ENCODE data around the gene NKAIN1.

NKAIN1 gene

GRCh38 chr1:31234123-31234708, 5.5 kb downstream of the NKAIN1 start:
- no peak for DNase-seq (ENCODE audit: extremely low read depth in 1 of 2, low read depth in 1 of 2)

- no peak for DNase-seq (ENCODE audit: extremely low read depth in 1 of 2, low read depth in 1 of 2)
Measured at GRCh38 chr1:31232689-31233088, 7.0 kb downstream of the NKAIN1 start.

GRCh38 chr1:31231802-31232201, 7.9 kb downstream of the NKAIN1 start:
- no peak for DNase-seq (ENCODE audit: extremely low read depth in 1 of 2, low read depth in 1 of 2)

GRCh38 chr1:31230378-31230777, 9.3 kb downstream of the NKAIN1 start:
- no peak for DNase-seq (ENCODE audit: extremely low read depth in 1 of 2, low read depth in 1 of 2)

GRCh38 chr1:31228986-31229385, 10.7 kb downstream of the NKAIN1 start:
- DNase-seq (ENCODE audit: extremely low read depth in 1 of 2, low read depth in 1 of 2), result no peak

- no peak for DNase-seq (ENCODE audit: extremely low read depth in 1 of 2, low read depth in 1 of 2)
Measured at GRCh38 chr1:31227891-31228568, 11.7 kb downstream of the NKAIN1 start.

- no peak for DNase-seq (ENCODE audit: extremely low read depth in 1 of 2, low read depth in 1 of 2)
Measured at GRCh38 chr1:31224068-31224467, 15.6 kb downstream of the NKAIN1 start.

GRCh38 chr1:31222176-31222575, 17.5 kb downstream of the NKAIN1 start:
- DNase-seq (ENCODE audit: extremely low read depth in 1 of 2, low read depth in 1 of 2), result no peak

GRCh38 chr1:31221072-31221471, 18.6 kb downstream of the NKAIN1 start:
- no peak for DNase-seq (ENCODE audit: extremely low read depth in 1 of 2, low read depth in 1 of 2)

- no peak for DNase-seq (ENCODE audit: extremely low read depth in 1 of 2, low read depth in 1 of 2)
Measured at GRCh38 chr1:31219489-31219888, 20.2 kb downstream of the NKAIN1 start.

GRCh38 chr1:31218705-31219104, 21.0 kb downstream of the NKAIN1 start:
- DNase-seq (ENCODE audit: extremely low read depth in 1 of 2, low read depth in 1 of 2), result no peak

- no peak for DNase-seq (ENCODE audit: extremely low read depth in 1 of 2, low read depth in 1 of 2)
Measured at GRCh38 chr1:31216016-31216415, 23.7 kb downstream of the NKAIN1 start.

- DNase-seq (ENCODE audit: extremely low read depth in 1 of 2, low read depth in 1 of 2), result no peak
Measured at GRCh38 chr1:31215065-31215570, 24.6 kb downstream of the NKAIN1 start.

- DNase-seq (ENCODE audit: extremely low read depth in 1 of 2, low read depth in 1 of 2), result no peak
Measured at GRCh38 chr1:31214316-31215064, 25.2 kb downstream of the NKAIN1 start.

GRCh38 chr1:31208361-31208945, 31.2 kb downstream of the NKAIN1 start:
- no peak for DNase-seq (ENCODE audit: extremely low read depth in 1 of 2, low read depth in 1 of 2)

- no peak for DNase-seq (ENCODE audit: extremely low read depth in 1 of 2, low read depth in 1 of 2)
Measured at GRCh38 chr1:31207569-31207968, 32.1 kb downstream of the NKAIN1 start.

- no peak for DNase-seq (ENCODE audit: extremely low read depth in 1 of 2, low read depth in 1 of 2)
Measured at GRCh38 chr1:31207046-31207445, 32.6 kb downstream of the NKAIN1 start.

- DNase-seq (ENCODE audit: extremely low read depth in 1 of 2, low read depth in 1 of 2), result no peak
Measured at GRCh38 chr1:31203215-31203614, 36.5 kb downstream of the NKAIN1 start.

- no peak for DNase-seq (ENCODE audit: extremely low read depth in 1 of 2, low read depth in 1 of 2)
Measured at GRCh38 chr1:31201931-31202360, 37.7 kb downstream of the NKAIN1 start.

- no peak for DNase-seq (ENCODE audit: extremely low read depth in 1 of 2, low read depth in 1 of 2)
Measured at GRCh38 chr1:31199949-31200348, 39.7 kb downstream of the NKAIN1 start.

- DNase-seq (ENCODE audit: extremely low read depth in 1 of 2, low read depth in 1 of 2), result no peak
Measured at GRCh38 chr1:31199236-31199790, 40.4 kb downstream of the NKAIN1 start.

Measured in stimulated activated CD8-positive, alpha-beta memory T cell treated with anti-CD3 and anti-CD28 coated beads, Interleukin-7, amount 100 ng/mL, for 48 hours (primary cell).